ENCODE measurements around the gene SIRT4.
"Not testable (repeated sequence)": the region's sequence is repeated elsewhere in the genome, so short reads cannot be mapped to it uniquely, and the experiment has no call there.

The SIRT4 gene

GRCh38 chr12:120327593-120327992, 25.5 kb downstream of the SIRT4 start, which contains the start of gene PLA2G1B:
TSS of gene PLA2G1B (minus strand) at chr12:120327779. CDS start at chr12:120327753, 26 bp downstream.
- Histone ChIP-seq H3K27me3 (ENCODE audit: insufficient read depth, low read length, poor library complexity) (no peaks in the 10 kb centered on the region), H3K4me3 (ENCODE audit: low read length) (no peak within 1 kb of the TSS), H3K27ac (ENCODE audit: low read depth, low read length) (no peak within 1 kb of the TSS), H3K4me1 (ENCODE audit: control insufficient read depth, low read depth, low read length) (no peaks in the 10 kb centered on the region), H3K79me1 (ENCODE audit: low read length) (no peaks in the 10 kb centered on the region), H3K36me3 (ENCODE audit: control insufficient read depth, insufficient read depth, low read length) (no peaks in the 10 kb centered on the region), H3K9ac (ENCODE audit: low read length) (no peak within 1 kb of the TSS), H3K4me2 (ENCODE audit: low read length) (no peak within 1 kb of the TSS), H4K5ac (ENCODE audit: low read length) (no peak within 1 kb of the TSS), H3K56ac (ENCODE audit: low read length) (no peak within 1 kb of the TSS), H3K4ac (ENCODE audit: low read depth, low read length) (no peak within 1 kb of the TSS), H2AK5ac (ENCODE audit: low read length) (no peak within 1 kb of the TSS), H4K8ac (ENCODE audit: low read depth, low read length) (no peak within 1 kb of the TSS), H2BK120ac (ENCODE audit: low read depth, low read length) (no peak within 1 kb of the TSS), H2BK5ac (ENCODE audit: low read length) (no peak within 1 kb of the TSS), H2BK15ac (replicated peaks; ENCODE audit: low read depth) (no peak within 1 kb of the TSS), H3K23ac (ENCODE audit: low read length) (no peak within 1 kb of the TSS), H3K79me2 (ENCODE audit: control insufficient read depth, insufficient read depth, low read length) (no peaks in the 10 kb centered on the region), H3K18ac (ENCODE audit: low read length) (no peak within 1 kb of the TSS)
- DNase-seq, result no peak
- no CpG with 5 or more reads among the region's 5 CpGs for whole genome bisulfite sequencing (ENCODE audit: extremely low coverage, insufficient coverage, low lambda C conversion rate)

- no CpG with 5 or more reads among the region's 4 CpGs for WGBS (ENCODE audit: extremely low coverage, insufficient coverage, low lambda C conversion rate)
- Histone ChIP-seq H3K4me2 (ENCODE audit: low read length) (no peak overlapping the region), H3K9ac (ENCODE audit: low read length) (no peak overlapping the region), H3K4ac (ENCODE audit: low read depth, low read length) (no peak overlapping the region), H3K36me3 (ENCODE audit: control insufficient read depth, insufficient read depth, low read length) (no peaks in the 10 kb centered on the region), H3K4me1 (ENCODE audit: control insufficient read depth, low read depth, low read length) (no peaks in the 10 kb centered on the region), H3K4me3 (ENCODE audit: low read length) (no peak overlapping the region), H2AK5ac (ENCODE audit: low read length) (no peak overlapping the region), H3K18ac (ENCODE audit: low read length) (no peak overlapping the region), H2BK5ac (ENCODE audit: low read length) (no peak overlapping the region), H3K79me2 (ENCODE audit: control insufficient read depth, insufficient read depth, low read length) (no peaks in the 10 kb centered on the region), H3K27ac (ENCODE audit: low read depth, low read length) (no peak overlapping the region), H3K23ac (ENCODE audit: low read length) (no peak overlapping the region), H3K27me3 (ENCODE audit: insufficient read depth, low read length, poor library complexity) (no peaks in the 10 kb centered on the region), H2BK15ac (replicated peaks; ENCODE audit: low read depth) (no peak overlapping the region), H3K79me1 (ENCODE audit: low read length) (no peaks in the 10 kb centered on the region), H3K56ac (ENCODE audit: low read length) (no peak overlapping the region), H4K5ac (ENCODE audit: low read length) (no peak overlapping the region), H4K8ac (ENCODE audit: low read depth, low read length) (no peak overlapping the region), H2BK120ac (ENCODE audit: low read depth, low read length) (no peak overlapping the region)
- no peak for DNase-seq
Observed at GRCh38 chr12:120328228-120328627, 26.1 kb downstream of the SIRT4 start.

- Histone ChIP-seq H3K4ac (ENCODE audit: low read depth, low read length) (no peak overlapping the region), H3K9ac (ENCODE audit: low read length) (no peak overlapping the region), H2BK15ac (replicated peaks; ENCODE audit: low read depth) (no peak overlapping the region), H3K18ac (ENCODE audit: low read length) (no peak overlapping the region), H3K23ac (ENCODE audit: low read length) (no peak overlapping the region), H3K4me2 (ENCODE audit: low read length) (no peak overlapping the region), H3K27me3 (ENCODE audit: insufficient read depth, low read length, poor library complexity) (no peaks in the 10 kb centered on the region), H4K8ac (ENCODE audit: low read depth, low read length) (no peak overlapping the region), H3K4me3 (ENCODE audit: low read length) (no peak overlapping the region), H3K36me3 (ENCODE audit: control insufficient read depth, insufficient read depth, low read length) (no peaks in the 10 kb centered on the region), H2BK5ac (ENCODE audit: low read length) (no peak overlapping the region), H3K56ac (ENCODE audit: low read length) (no peak overlapping the region), H4K5ac (ENCODE audit: low read length) (no peak overlapping the region), H2AK5ac (ENCODE audit: low read length) (no peak overlapping the region), H3K79me2 (ENCODE audit: control insufficient read depth, insufficient read depth, low read length) (no peaks in the 10 kb centered on the region), H3K27ac (ENCODE audit: low read depth, low read length) (no peak overlapping the region), H3K4me1 (ENCODE audit: control insufficient read depth, low read depth, low read length) (no peaks in the 10 kb centered on the region), H3K79me1 (ENCODE audit: low read length) (no peaks in the 10 kb centered on the region), H2BK120ac (ENCODE audit: low read depth, low read length) (no peak overlapping the region)
- DNase-seq, result no peak
- WGBS (ENCODE audit: extremely low coverage, insufficient coverage, low lambda C conversion rate), result no CpG with 5 or more reads among the region's 3 CpGs
Observed at GRCh38 chr12:120331390-120331789, 29.3 kb downstream of the SIRT4 start.

DNA sequence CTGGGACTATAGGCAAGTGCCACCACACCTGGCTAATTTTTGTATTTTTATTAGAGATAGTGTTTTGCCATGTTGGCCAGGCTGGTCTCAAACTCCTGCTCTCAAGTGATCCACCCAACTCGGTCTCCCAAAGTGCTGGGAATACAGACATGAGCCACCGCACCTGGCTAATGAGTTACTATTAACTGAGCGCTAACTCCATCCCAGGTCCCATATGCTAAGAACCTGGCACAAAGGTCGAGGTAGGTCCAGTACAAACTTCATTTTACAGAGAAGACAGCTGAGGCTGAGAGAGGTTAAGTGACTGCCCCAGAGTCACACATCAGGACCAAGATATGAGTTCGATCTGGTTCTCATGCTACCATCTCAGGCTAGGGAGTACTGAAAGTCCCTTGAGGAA, 29.9 kb downstream of the SIRT4 start:
- Histone ChIP-seq H3K9ac (ENCODE audit: low read length) (no peak overlapping the region), H3K4me1 (ENCODE audit: control insufficient read depth, low read depth, low read length) (no peaks in the 10 kb centered on the region), H3K36me3 (ENCODE audit: control insufficient read depth, insufficient read depth, low read length) (no peaks in the 10 kb centered on the region), H3K4me2 (ENCODE audit: low read length) (no peak overlapping the region), H3K79me1 (ENCODE audit: low read length) (no peaks in the 10 kb centered on the region), H3K4ac (ENCODE audit: low read depth, low read length) (no peak overlapping the region), H3K4me3 (ENCODE audit: low read length) (no peak overlapping the region), H2AK5ac (ENCODE audit: low read length) (no peak overlapping the region), H2BK120ac (ENCODE audit: low read depth, low read length) (no peak overlapping the region), H4K5ac (ENCODE audit: low read length) (no peak overlapping the region), H3K79me2 (ENCODE audit: control insufficient read depth, insufficient read depth, low read length) (no peaks in the 10 kb centered on the region), H3K56ac (ENCODE audit: low read length) (no peak overlapping the region), H2BK15ac (replicated peaks; ENCODE audit: low read depth) (no peak overlapping the region), H3K18ac (ENCODE audit: low read length) (no peak overlapping the region), H3K27me3 (ENCODE audit: insufficient read depth, low read length, poor library complexity) (no peaks in the 10 kb centered on the region), H3K27ac (ENCODE audit: low read depth, low read length) (no peak overlapping the region), H2BK5ac (ENCODE audit: low read length) (no peak overlapping the region), H3K23ac (ENCODE audit: low read length) (no peak overlapping the region), H4K8ac (ENCODE audit: low read depth, low read length) (no peak overlapping the region)
- no peak for DNase-seq
- WGBS (ENCODE audit: extremely low coverage, insufficient coverage, low lambda C conversion rate), result no CpG with 5 or more reads among the region's 5 CpGs

DNA sequence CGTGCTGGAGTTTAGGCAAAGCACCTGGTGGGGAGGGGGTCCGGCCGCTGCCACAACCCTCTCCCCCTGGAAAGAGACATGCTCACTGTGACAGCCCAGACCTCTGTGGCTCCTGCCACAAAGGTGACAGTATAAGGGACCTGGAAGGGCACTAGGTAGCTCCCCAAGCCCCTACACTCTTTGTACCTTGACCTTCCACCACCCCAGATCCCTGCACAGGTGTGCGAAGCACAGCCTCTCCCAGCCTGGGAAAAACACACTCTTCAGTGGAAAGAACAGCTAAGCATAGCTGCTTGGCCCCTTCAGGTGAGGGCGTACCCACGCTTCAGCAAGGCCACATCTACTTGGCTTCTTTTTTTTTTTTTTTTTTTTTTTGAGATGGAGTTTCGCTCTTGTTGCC, 30.4 kb downstream of the SIRT4 start:
- Histone ChIP-seq H4K8ac (ENCODE audit: low read depth, low read length) (no peak overlapping the region), H2AK5ac (ENCODE audit: low read length) (no peak overlapping the region), H3K27ac (ENCODE audit: low read depth, low read length) (no peak overlapping the region), H3K79me2 (ENCODE audit: control insufficient read depth, insufficient read depth, low read length) (no peaks in the 10 kb centered on the region), H3K4me1 (ENCODE audit: control insufficient read depth, low read depth, low read length) (no peaks in the 10 kb centered on the region), H3K56ac (ENCODE audit: low read length) (no peak overlapping the region), H2BK120ac (ENCODE audit: low read depth, low read length) (no peak overlapping the region), H3K27me3 (ENCODE audit: insufficient read depth, low read length, poor library complexity) (no peaks in the 10 kb centered on the region), H2BK5ac (ENCODE audit: low read length) (no peak overlapping the region), H3K4me3 (ENCODE audit: low read length) (no peak overlapping the region), H3K23ac (ENCODE audit: low read length) (no peak overlapping the region), H3K79me1 (ENCODE audit: low read length) (no peaks in the 10 kb centered on the region), H3K4me2 (ENCODE audit: low read length) (no peak overlapping the region), H3K18ac (ENCODE audit: low read length) (no peak overlapping the region), H3K36me3 (ENCODE audit: control insufficient read depth, insufficient read depth, low read length) (no peaks in the 10 kb centered on the region), H3K9ac (ENCODE audit: low read length) (no peak overlapping the region), H2BK15ac (replicated peaks; ENCODE audit: low read depth) (no peak overlapping the region), H3K4ac (ENCODE audit: low read depth, low read length) (no peak overlapping the region), H4K5ac (ENCODE audit: low read length) (no peak overlapping the region)
- DNase-seq, result no peak
- no CpG with 5 or more reads among the region's 7 CpGs for WGBS (ENCODE audit: extremely low coverage, insufficient coverage, low lambda C conversion rate)

- H3K4me3 ChIP-seq (ENCODE audit: low read length); H3K27me3 ChIP-seq (ENCODE audit: insufficient read depth, low read length, poor library complexity); H3K79me2 ChIP-seq (ENCODE audit: control insufficient read depth, insufficient read depth, low read length); H2BK15ac ChIP-seq (replicated peaks; ENCODE audit: low read depth); H3K56ac ChIP-seq (ENCODE audit: low read length); H3K18ac ChIP-seq (ENCODE audit: low read length); H3K9ac ChIP-seq (ENCODE audit: low read length); H3K79me1 ChIP-seq (ENCODE audit: low read length); H2AK5ac ChIP-seq (ENCODE audit: low read length); H3K23ac ChIP-seq (ENCODE audit: low read length); H4K8ac ChIP-seq (ENCODE audit: low read depth, low read length); H3K36me3 ChIP-seq (ENCODE audit: control insufficient read depth, insufficient read depth, low read length); H2BK120ac ChIP-seq (ENCODE audit: low read depth, low read length); H2BK5ac ChIP-seq (ENCODE audit: low read length); H3K4me2 ChIP-seq (ENCODE audit: low read length); H3K27ac ChIP-seq (ENCODE audit: low read depth, low read length); H4K5ac ChIP-seq (ENCODE audit: low read length); H3K4ac ChIP-seq (ENCODE audit: low read depth, low read length); H3K4me1 ChIP-seq (ENCODE audit: control insufficient read depth, low read depth, low read length): not testable (repeated sequence)
- DNase-seq, result peak; percentile 65
- WGBS (ENCODE audit: extremely low coverage, insufficient coverage, low lambda C conversion rate), result no CpG with 5 or more reads among the region's 12 CpGs
Observed at GRCh38 chr12:120335447-120335846, 33.3 kb downstream of the SIRT4 start.
